ENCODE data around the gene MAGI2.

The MAGI2 gene

GRCh38 chr7:78862411-78862900 lies 591.0 kb downstream of the MAGI2 start:
- H3K36me3 ChIP-seq (ENCODE audit: control insufficient read depth, low read length), result no peaks in the 10 kb centered on the region
- H4K20me1 ChIP-seq (ENCODE audit: control insufficient read depth, insufficient read depth, low read depth, low read length), result no peaks in the 10 kb centered on the region
- H3K4me1 ChIP-seq (ENCODE audit: control insufficient read depth, low read length), result no peaks in the 10 kb centered on the region
- H3K27me3 ChIP-seq (ENCODE audit: control insufficient read depth, low read length), result no peaks in the 10 kb centered on the region
- no peaks in the 10 kb centered on the region for H3K79me2 ChIP-seq (ENCODE audit: control insufficient read depth, low read length)
- no peak overlapping the region for H3K27ac ChIP-seq (ENCODE audit: low read depth, low read length)
- H3K9me3 ChIP-seq (ENCODE audit: control insufficient read depth, insufficient read depth, low read length), result no peaks in the 10 kb centered on the region
- no peak overlapping the region for H3K4me3 ChIP-seq (ENCODE audit: low read length)
- no peak for TF ChIP-seq CTCF (IDR thresholded peaks at IDR 0.05; ENCODE audit: low read depth, low read length, poor library complexity, severe bottlenecking)
- no peak for TF ChIP-seq EZH2phosphoT487 (IDR thresholded peaks at IDR 0.05; ENCODE audit: borderline replicate concordance, low read length)
- H3K9me2 ChIP-seq (replicated peaks; ENCODE audit: control insufficient read depth, low read length), result no peaks in the 10 kb centered on the region
- H3K4me2 ChIP-seq (ENCODE audit: low read length), result no peak overlapping the region
- H3F3A ChIP-seq (ENCODE audit: control insufficient read depth, insufficient read depth), result no peaks in the 10 kb centered on the region

- no peaks in the 10 kb centered on the region for H3K4me1 ChIP-seq (ENCODE audit: control insufficient read depth, low read length)
- no peaks in the 10 kb centered on the region for H3K9me2 ChIP-seq (replicated peaks; ENCODE audit: control insufficient read depth, low read length)
- no peak for TF ChIP-seq EZH2phosphoT487 (IDR thresholded peaks at IDR 0.05; ENCODE audit: borderline replicate concordance, low read length)
- TF ChIP-seq CTCF (IDR thresholded peaks at IDR 0.05; ENCODE audit: low read depth, low read length, poor library complexity, severe bottlenecking), result no peak
These were observed 600.5 kb downstream of the MAGI2 start for GRCh38 chr7:78852951-78853350.

GRCh38 chr7:78850093-78850740 lies 603.2 kb downstream of the MAGI2 start:
- Histone ChIP-seq H4K20me1 (ENCODE audit: control insufficient read depth, insufficient read depth, low read depth, low read length) (no peaks in the 10 kb centered on the region), H3K27me3 (ENCODE audit: control insufficient read depth, low read length) (no peaks in the 10 kb centered on the region), H3K36me3 (ENCODE audit: control insufficient read depth, low read length) (no peaks in the 10 kb centered on the region), H3K4me1 (ENCODE audit: control insufficient read depth, low read length) (no peaks in the 10 kb centered on the region), H3K79me2 (ENCODE audit: control insufficient read depth, low read length) (no peaks in the 10 kb centered on the region), H3K9me3 (ENCODE audit: control insufficient read depth, insufficient read depth, low read length) (no peaks in the 10 kb centered on the region), H3F3A (ENCODE audit: control insufficient read depth, insufficient read depth) (no peaks in the 10 kb centered on the region), H3K4me2 (ENCODE audit: low read length) (no peak overlapping the region), H3K27ac (ENCODE audit: low read depth, low read length) (no peak overlapping the region), H3K9me2 (replicated peaks; ENCODE audit: control insufficient read depth, low read length) (no peaks in the 10 kb centered on the region), H3K4me3 (ENCODE audit: low read length) (no peak overlapping the region)
- no peak for TF ChIP-seq CTCF (IDR thresholded peaks at IDR 0.05; ENCODE audit: low read depth, low read length, poor library complexity, severe bottlenecking)
- no peak for TF ChIP-seq EZH2phosphoT487 (IDR thresholded peaks at IDR 0.05; ENCODE audit: borderline replicate concordance, low read length)

More at GRCh38 chr7:78852951-78853350, 600.5 kb downstream of the MAGI2 start:
- no peaks in the 10 kb centered on the region for H3K79me2 ChIP-seq (ENCODE audit: control insufficient read depth, low read length)
- no peak overlapping the region for H3K27ac ChIP-seq (ENCODE audit: low read depth, low read length)
- no peaks in the 10 kb centered on the region for H3K27me3 ChIP-seq (ENCODE audit: control insufficient read depth, low read length)
- H3K4me3 ChIP-seq (ENCODE audit: low read length), result no peak overlapping the region
- H4K20me1 ChIP-seq (ENCODE audit: control insufficient read depth, insufficient read depth, low read depth, low read length), result no peaks in the 10 kb centered on the region
- H3F3A ChIP-seq (ENCODE audit: control insufficient read depth, insufficient read depth), result no peaks in the 10 kb centered on the region
- H3K9me3 ChIP-seq (ENCODE audit: control insufficient read depth, insufficient read depth, low read length), result no peaks in the 10 kb centered on the region
- no peak overlapping the region for H3K4me2 ChIP-seq (ENCODE audit: low read length)
- H3K36me3 ChIP-seq (ENCODE audit: control insufficient read depth, low read length), result no peaks in the 10 kb centered on the region
